HG02943 (cell line): ENCODE measurements around the gene CRTC2.
A peak's percentile ranks its signal among the peaks of the same experiment; 100 is the strongest.

Experiments used
- ATAC-seq: cut with Tn5 transposase; IDR thresholded peaks from one replicate; pipeline ENCODE4 v1.9.1; 2021; ENCODE audit warnings: mild to moderate bottlenecking, low read depth, moderate library complexity; ENCODE audit not compliant: unreplicated experiment

CRTC2 gene

GRCh38 chr1:153973525-153973924, 15.1 kb upstream of the CRTC2 start:
- no peak for ATAC-seq

- ATAC-seq: no peak
Observed at GRCh38 chr1:153973071-153973470, 14.7 kb upstream of the CRTC2 start.

DNA sequence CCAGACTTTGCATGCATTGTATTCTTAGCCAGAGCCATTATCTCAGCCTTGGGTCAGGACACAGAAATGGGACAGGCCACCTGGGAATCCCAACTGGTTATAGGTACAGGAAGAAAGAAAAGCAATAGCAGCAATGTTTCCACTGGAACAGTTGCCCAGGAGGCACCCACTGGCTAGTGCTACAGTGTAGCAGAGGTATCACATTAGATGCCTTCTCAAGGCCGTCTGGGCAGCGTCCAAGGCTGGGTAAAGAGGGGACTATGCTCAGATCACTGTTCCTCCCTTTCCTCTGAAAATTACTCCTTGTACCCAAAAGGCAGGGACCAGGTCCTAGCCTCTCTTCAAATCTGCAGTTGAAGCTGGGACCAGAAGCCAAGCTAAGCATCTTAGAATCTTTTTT, 11.9 kb upstream of the CRTC2 start:
- ATAC-seq: no peak

- no peak for ATAC-seq
Observed at GRCh38 chr1:153968972-153969371, 10.6 kb upstream of the CRTC2 start.

GRCh38 chr1:153968408-153968807, 10.0 kb upstream of the CRTC2 start:
- ATAC-seq: no peak

DNA sequence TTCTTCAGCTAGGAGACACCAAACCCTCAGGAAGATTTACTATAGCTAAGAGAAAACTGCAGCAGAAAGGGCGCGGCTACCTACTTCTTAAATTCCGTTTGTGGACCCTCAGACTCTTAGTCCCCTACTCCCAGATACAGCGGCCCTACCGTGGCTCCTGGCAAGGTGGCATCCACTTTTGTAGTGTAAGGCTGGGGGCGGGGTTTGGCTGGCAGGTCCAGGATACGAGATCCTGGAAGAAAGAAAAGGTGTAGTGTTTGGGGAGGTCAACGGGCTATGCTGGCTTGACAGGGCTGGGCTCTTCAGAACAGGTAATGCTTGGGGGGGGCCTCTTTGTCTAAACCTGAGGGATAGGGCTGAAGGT, 9.6 kb upstream of the CRTC2 start:
- ATAC-seq: no peak

DNA sequence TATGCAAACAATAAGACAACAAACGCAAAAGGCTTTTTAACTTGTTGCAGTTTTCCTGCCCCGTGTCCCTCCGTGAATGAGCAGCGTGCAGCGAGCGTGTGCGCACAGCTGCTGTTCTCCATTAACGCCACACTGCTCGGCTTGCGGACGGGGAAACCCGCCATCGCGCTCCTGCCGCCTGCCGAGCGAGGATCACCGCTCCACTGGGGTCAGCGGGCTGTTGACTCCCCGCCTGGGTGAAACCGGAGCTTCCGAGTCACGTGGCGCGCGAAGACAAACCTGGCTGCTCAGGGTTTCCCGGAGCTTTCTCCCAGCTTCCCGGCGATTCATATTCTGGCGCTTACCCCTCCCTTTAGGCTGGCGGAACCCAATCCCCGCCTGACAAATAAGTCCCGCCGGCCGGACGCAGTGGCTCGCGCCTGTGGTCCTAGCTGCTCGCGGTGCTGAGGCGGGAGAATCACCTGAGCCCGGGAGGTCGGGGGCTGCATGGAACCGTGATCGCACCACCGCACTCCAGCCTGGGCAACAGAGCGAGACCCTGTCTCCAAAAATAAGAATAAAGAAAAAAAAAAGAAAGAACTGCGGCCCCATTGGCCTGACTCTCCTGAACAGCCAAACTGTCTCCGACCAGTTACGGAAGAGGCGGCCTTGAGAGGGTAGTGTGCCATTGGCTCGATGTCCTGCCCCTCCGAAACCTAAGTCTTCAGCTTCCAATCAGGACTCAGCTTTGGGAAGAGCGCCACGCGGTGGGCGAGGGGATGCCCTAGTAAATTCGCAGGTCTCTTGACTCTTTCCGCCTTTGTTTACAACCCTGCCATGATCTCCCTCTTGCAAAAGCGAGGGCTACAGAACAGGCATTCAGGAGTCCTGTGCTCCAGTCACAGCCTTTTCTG, 8.9 kb upstream of the CRTC2 start, which contains the start of gene CREB3L4:
Gene CREB3L4 (plus strand): TSS at position 796 of the 893 bp plus-strand sequence. CDS start 624 bp downstream, outside the sequence.
- ATAC-seq: peak; percentile 80

DNA sequence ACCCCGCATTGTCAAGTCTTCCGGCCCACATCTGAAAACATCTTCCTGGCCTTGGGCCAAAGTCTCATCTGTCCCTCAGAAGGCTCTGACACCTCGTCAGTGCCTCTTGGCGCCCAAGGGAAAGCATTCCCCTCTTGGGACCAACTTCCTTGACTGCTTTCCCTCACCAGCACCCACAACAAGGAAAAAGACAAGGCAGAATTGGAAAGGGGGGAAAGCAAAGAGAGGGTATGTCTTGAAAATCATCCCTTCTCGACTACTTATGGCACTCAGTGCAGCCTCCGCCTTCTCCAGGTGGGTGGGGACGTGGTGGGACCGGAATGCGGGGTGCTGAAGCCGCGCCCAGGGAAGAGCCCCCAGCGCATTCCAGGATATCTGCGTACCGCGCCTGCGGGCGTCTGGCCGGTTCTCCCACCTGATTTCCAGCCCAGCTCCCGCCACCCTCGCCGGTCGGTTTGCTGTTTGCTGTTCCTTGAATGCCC, 5.5 kb upstream of the CRTC2 start:
- peak; percentile 2 for ATAC-seq

- ATAC-seq: peak; percentile 45
Observed at GRCh38 chr1:153963030-153963849, 4.8 kb upstream of the CRTC2 start, which contains the start of gene SLC39A1. Gene SLC39A1, minus strand, starts transcription at chr1:153963537. Its CDS starts 822 bp downstream, at chr1:153962715.

DNA sequence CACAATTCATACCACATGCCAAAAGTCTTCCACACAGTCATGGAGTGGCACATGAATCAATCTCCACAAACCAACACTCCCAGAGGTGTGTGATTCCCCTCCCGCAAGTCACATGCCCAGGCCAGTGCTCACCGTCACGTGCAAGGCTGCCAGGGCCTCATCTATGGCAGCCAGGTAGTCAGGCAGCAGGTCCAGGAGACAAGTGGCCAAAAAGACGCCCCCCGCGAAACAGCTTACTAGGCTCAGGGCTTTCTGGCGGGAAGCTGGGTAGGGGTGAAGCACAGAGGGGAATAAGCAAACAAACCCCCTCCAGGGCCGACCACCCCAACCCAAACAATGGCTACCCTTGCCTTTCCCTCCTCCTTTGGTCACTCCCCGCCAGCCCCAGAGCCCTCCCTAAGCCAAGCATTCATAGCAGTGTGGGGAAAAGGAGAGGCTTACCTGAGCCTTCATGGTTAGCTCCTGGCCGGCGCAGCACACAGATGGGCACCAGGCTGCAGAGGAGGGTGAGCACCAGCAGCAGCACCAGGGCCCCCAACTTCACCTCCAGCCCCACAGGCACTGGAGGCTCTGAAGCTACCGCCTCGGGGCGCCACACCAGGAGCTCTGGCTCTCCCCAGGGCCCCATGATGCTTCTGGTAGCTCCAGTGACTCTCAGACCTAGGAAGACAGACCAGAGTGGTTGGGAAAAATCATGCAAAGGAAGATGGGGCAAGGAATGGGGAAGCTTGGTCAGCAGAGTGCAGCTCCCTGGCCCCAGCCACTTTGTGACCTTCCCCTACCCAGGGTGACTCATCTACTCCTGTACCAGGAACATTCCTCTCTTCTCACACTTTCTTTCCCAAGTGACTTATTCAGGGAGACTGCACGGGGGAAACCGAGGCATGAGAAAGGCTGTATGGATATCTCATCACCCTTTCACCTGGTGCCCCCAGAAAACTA, 3.9 kb upstream of the CRTC2 start:
- ATAC-seq: no peak

DNA sequence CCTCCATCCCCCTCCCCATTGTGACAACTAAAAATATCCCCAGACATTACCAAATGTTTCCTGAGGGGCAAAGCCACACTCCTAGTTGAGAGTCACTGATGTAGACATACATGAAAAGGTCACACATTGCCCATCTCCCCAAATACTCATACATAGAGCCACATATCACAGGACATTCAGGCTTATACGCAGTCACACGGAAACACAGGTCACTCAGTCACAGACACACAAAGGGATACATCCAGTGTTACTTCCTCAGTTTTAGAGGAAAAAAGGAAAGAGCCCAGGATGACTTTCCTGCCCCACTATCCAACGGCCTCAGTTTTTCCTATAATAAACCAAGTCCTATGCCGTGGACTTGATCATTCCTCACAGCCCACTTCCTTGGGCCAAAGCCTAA, 3.0 kb upstream of the CRTC2 start:
- ATAC-seq: no peak

DNA sequence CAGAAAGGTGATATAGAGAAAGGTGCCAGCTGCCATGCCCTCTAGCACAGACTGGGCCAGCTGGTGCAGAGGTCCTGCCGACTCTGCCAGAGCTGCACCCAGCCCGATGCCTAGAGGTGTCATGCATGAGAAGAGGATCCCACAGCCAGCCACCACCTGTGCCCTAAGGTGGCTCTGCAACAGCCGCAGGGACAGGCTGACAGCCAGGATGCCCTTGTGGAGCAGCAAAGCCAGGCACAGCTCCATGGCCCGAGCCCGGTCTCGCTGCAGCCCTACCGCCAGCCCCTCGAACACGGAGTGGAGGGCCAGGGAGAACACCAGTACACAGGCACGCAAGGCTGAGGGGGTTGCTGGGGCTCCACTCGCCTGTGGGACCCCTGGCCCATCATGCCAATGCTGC, 1.8 kb upstream of the CRTC2 start:
- no peak for ATAC-seq

- ATAC-seq: no peak
Observed at GRCh38 chr1:153959454-153959853, 1.0 kb upstream of the CRTC2 start.

DNA sequence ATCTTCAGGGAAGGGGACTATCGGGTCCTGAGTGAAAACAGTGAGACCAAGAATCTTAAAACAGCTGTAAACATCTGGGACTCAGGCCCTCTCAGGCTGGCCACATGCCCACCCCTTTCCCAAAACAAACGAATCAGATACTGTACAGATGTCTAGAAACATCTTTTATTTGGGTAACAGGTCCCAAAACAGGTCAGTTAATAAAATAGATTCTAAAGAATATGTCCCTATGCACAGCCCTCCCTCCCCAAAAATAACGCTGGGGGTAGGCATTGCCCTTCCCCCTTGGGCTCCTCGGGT, 499 bp upstream of the CRTC2 start:
- no peak for ATAC-seq

- ATAC-seq: peak; percentile 8
Observed at GRCh38 chr1:153957744-153958110, 685 bp downstream of the CRTC2 start.

DNA sequence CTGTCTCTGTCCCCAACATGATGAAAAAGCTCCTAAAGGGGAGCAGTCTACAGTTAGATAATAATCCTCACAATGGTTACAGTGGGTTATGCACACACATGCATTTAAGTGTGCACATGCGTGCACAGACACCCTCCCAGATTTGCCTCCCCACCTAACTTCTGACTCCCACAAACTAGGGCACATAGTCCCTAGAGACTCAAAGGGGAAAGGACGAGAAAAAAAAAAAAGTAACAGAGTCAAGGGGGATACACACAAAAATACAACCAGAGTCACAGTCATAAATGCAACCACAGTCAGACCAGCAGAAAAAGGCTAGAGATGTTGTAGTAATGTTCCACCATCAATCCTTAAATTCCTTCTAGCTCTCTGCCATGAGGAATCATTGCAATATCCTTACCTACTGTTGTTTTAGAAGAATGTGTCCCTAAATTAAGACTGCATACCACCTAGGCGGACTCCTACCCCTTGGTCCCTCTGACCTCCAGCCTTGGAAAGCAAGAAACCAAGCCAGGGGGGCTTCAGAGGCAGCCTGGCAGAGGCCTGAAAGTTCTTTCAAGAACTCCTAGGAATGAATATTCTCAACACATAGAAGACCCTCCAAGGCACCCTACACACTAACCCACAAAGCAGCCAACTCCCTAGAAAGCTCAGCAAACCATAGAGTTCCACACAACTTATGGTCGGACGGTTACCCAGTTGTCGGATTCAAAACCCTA, 1.3 kb downstream of the CRTC2 start:
- no peak for ATAC-seq

DNA sequence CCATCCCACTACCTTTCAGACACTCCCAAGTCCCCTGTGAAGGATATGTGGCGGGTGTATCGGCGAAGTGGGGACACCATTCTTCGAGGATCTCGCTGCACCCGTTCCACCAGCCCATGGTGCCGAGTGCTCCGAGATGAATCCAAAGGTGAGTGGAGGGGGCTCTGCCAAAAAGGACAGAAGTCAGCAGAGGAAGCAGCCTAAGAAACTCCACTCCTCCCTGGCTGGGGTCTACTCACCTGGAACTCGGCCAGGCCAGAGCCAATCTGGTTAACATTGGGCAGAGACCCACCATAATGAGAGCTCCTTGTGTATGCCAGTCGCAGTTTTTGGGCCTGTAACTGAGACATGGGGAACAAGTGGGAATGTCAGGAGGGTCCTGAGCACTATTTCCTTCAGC, 3.6 kb downstream of the CRTC2 start:
- no peak for ATAC-seq

DNA sequence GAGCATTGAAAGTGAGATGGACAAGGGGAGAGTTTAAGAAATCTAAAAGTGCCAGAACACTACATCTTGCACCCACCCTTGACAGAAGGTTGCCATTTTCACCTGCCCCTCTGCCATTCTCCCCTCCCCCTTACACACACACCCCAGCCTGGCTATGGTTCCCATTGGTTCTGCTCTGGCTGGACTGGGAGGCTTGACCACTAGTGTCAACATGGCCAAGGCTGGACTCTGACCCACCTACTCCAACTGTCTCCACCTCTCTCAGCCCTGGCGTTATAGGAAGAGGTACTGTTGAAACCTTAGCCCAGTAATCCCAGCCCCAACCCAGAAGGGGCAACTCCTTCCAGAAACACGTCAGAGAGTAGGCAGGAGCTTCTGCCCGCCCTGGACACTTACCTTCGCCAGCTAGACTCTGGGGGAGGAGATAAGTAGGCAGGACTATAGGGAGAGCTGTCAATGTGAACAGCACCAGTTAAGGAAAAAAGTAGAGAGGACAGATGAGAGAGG, 4.5 kb downstream of the CRTC2 start:
- no peak for ATAC-seq

GRCh38 chr1:153951801-153952200, 6.6 kb downstream of the CRTC2 start:
- ATAC-seq: no peak

GRCh38 chr1:153951183-153951582, 7.2 kb downstream of the CRTC2 start:
- no peak for ATAC-seq
